Natural killer cell (primary cell): Measurements from ENCODE around the gene CRTAP. TPM values are rescaled to one million over a fixed set of nuclear protein-coding genes. Genes with fewer than 3 reads are reported as not detected.

Experiments
- ATAC-seq, 3 donors: fragments of 150-1000 bp in 2 of 3; fragments of 200-7000 bp in 1 of 3; cut with Tn5 transposase; 1 replicate in 1 of 3; 2 replicates in 2 of 3; pipeline ENCODE4 v1.10.0; 2021; ENCODE audit warnings: mild to moderate bottlenecking in 2 of 3, moderate library complexity in 2 of 3
- DNase-seq, 2 donors: peaks; one replicate each; pipeline versions ENCODE4 v3.0.0 to v3.0.0-alpha.2; 2013 to 2021; ENCODE audit warnings: mixed read lengths in 1 of 2
- H3K27ac ChIP-seq: one replicate; pipeline ENCODE4 v1.5.1; 2013; ENCODE audit warnings: mild to moderate bottlenecking, low read length
- H3K27me3 ChIP-seq: one replicate; pipeline ENCODE4 v1.6.1; 2013; ENCODE audit warnings: low read length; ENCODE audit not compliant: control insufficient read depth, insufficient read depth
- H3K36me3 ChIP-seq: one replicate; pipeline ENCODE4 v1.6.1; 2013; ENCODE audit warnings: low read length; ENCODE audit not compliant: control insufficient read depth, insufficient read depth
- H3K4me1 ChIP-seq: one replicate; pipeline ENCODE4 v1.6.1; 2013; ENCODE audit warnings: low read length; ENCODE audit not compliant: control insufficient read depth, insufficient read depth
- H3K4me3 ChIP-seq: one replicate; pipeline ENCODE4 v1.5.1; 2013; ENCODE audit warnings: low read length
- H3K9me3 ChIP-seq: one replicate; pipeline ENCODE4 v1.6.1; 2013; ENCODE audit warnings: low read length; ENCODE audit not compliant: control insufficient read depth, insufficient read depth
- H3K27ac Mint-ChIP-seq, 2 donors: one replicate each; pipeline ENCODE4 v1.8.0; 2022; ENCODE audit warnings: mild to moderate bottlenecking in 2 of 2, mixed read lengths in 2 of 2, moderate library complexity in 1 of 2
- H3K27me3 Mint-ChIP-seq, 2 donors: one replicate each; pipeline ENCODE4 v1.8.0; 2022; ENCODE audit warnings: low read depth in 2 of 2, mixed read lengths in 2 of 2
- H3K36me3 Mint-ChIP-seq: one replicate; pipeline ENCODE4 v1.8.0; 2022; ENCODE audit warnings: mixed read lengths
- H3K4me1 Mint-ChIP-seq, 2 donors: one replicate each; pipeline ENCODE4 v1.8.0; 2022; ENCODE audit warnings: mixed read lengths in 2 of 2
- H3K4me3 Mint-ChIP-seq: one replicate; pipeline ENCODE4 v1.8.0; 2022; ENCODE audit warnings: mild to moderate bottlenecking, moderate library complexity, mixed read lengths
- H3K9me3 Mint-ChIP-seq, 2 donors: one replicate each; pipeline ENCODE4 v1.8.0; 2022; ENCODE audit warnings: mixed read lengths in 2 of 2
- WGBS: methylation state at CpG from one replicate; pipeline ENCODE4 v1.1.7; 2013; ENCODE audit warnings: missing lambda C conversion rate; ENCODE audit not compliant: insufficient coverage; 5-methylcytosine and 5-hydroxymethylcytosine counted together
- intact Hi-C: fragments of 100-400 bp; cut with micrococcal nuclease; formaldehyde crosslinking; loops from one replicate; pipeline ENCODE4 v1.14.2; 2022
- total RNA-seq, 4 donors: library from RNA; stranded (reverse); fragments of 120-200 nt in 1 of 4; gene quantifications; one replicate each; pipeline versions ENCODE4 v1.2.3 to v1.2.4, GENCODE V29; 2013 to 2022
- TF ChIP-seq, protein P1 (sequence below): fragments of 200-600 bp; IDR thresholded peaks from one replicate; pipeline ENCODE4 v1.8.0; 2022; ENCODE audit warnings: antibody characterized with exemption

The CRTAP gene
- total RNA-seq, 3 donors from 2014 or later (not counting 1 experiment from before 2014, with no cell fraction given) = 32.4 to 38.2 (median 37.9) TPM

DNA sequence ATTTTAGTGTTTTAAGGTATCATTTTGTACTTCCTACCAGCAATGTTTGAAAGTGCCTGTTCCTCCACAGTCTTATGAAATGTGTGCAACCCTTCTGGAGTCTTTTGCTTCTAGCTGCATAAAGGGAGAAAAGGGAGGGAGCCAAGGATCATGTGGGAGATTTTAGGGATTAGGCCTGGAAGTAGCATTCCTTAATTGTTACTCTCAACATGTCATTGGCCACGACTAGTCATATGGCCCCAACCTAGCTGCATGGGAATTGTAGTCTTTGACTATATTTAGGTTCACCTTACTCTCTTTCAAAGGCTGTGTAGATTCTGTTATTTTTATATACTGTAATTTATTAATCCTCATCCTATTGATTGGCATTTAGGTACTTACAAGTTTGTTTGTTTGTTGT, 14.9 kb downstream of the CRTAP start:
- no peaks in the 10 kb centered on the region for H3K4me1 ChIP-seq
- no peak overlapping the region for H3K4me3 ChIP-seq
- DNase-seq (no peak), ATAC-seq (no peak)
- Mint-ChIP-seq H3K4me3 (no peak overlapping the region), H3K27me3 (no peaks in the 10 kb centered on the region), H3K9me3 (no peaks in the 10 kb centered on the region), H3K27ac (no peak overlapping the region), H3K4me1 (peaks cover 7 to 8% of the 10 kb centered on the region in 2 donors), H3K36me3 (peaks cover 9% of the 10 kb centered on the region)
- H3K27ac ChIP-seq = no peak overlapping the region
- TF ChIP-seq, protein P1, sequence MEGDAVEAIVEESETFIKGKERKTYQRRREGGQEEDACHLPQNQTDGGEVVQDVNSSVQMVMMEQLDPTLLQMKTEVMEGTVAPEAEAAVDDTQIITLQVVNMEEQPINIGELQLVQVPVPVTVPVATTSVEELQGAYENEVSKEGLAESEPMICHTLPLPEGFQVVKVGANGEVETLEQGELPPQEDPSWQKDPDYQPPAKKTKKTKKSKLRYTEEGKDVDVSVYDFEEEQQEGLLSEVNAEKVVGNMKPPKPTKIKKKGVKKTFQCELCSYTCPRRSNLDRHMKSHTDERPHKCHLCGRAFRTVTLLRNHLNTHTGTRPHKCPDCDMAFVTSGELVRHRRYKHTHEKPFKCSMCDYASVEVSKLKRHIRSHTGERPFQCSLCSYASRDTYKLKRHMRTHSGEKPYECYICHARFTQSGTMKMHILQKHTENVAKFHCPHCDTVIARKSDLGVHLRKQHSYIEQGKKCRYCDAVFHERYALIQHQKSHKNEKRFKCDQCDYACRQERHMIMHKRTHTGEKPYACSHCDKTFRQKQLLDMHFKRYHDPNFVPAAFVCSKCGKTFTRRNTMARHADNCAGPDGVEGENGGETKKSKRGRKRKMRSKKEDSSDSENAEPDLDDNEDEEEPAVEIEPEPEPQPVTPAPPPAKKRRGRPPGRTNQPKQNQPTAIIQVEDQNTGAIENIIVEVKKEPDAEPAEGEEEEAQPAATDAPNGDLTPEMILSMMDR = no peak
- no CpG with 5 or more reads among the region's 1 CpG for WGBS
- intact Hi-C loops = no loop called here
- H3K36me3 ChIP-seq = peaks cover 22% of the 10 kb centered on the region
- H3K27me3 ChIP-seq = no peaks in the 10 kb centered on the region
- H3K9me3 ChIP-seq = no peaks in the 10 kb centered on the region

DNA sequence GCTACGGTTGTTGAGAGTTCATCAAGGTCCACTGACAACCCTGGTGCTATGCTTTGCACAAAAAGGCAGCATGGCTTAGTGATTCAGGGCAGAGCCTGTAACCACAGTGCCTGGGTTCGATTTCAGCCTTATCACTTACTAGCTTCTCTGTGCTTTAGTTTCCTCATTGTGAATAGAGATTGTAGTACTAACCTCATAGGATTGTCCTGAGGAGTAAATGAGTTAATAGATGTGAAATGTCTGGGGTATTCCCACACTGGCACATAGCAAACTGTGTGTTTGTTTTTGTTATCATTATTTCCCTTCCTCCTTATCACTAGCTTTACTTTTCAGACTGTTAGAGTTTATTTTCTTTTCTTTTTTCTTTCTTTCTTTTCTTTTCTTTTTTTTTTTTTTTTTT, 16.3 kb downstream of the CRTAP start:
- WGBS = 91% methylated on average over 1 of the region's 2 CpGs
- H3K27ac ChIP-seq = no peak overlapping the region
- no peak for DNase-seq
- H3K4me1 Mint-ChIP-seq = peaks cover 7 to 8% of the 10 kb centered on the region in 2 donors
- intact Hi-C loops = loop anchor here (2.0 kb wide), 1 partner anchor 243 kb away; no protein-coding TSS in a partner anchor
- no peaks in the 10 kb centered on the region for H3K27me3 ChIP-seq
- no peaks in the 10 kb centered on the region for H3K4me1 ChIP-seq
- peaks cover 23% of the 10 kb centered on the region for H3K36me3 Mint-ChIP-seq
- H3K4me3 ChIP-seq = no peak overlapping the region
- no peaks in the 10 kb centered on the region for H3K9me3 ChIP-seq
- H3K9me3 Mint-ChIP-seq = no peaks in the 10 kb centered on the region
- H3K36me3 ChIP-seq = peaks cover 18% of the 10 kb centered on the region
- H3K27ac Mint-ChIP-seq = no peak overlapping the region
- no peak for ATAC-seq
- TF ChIP-seq, protein P1 = no peak
- H3K27me3 Mint-ChIP-seq = no peaks in the 10 kb centered on the region
- H3K4me3 Mint-ChIP-seq = no peak overlapping the region

DNA sequence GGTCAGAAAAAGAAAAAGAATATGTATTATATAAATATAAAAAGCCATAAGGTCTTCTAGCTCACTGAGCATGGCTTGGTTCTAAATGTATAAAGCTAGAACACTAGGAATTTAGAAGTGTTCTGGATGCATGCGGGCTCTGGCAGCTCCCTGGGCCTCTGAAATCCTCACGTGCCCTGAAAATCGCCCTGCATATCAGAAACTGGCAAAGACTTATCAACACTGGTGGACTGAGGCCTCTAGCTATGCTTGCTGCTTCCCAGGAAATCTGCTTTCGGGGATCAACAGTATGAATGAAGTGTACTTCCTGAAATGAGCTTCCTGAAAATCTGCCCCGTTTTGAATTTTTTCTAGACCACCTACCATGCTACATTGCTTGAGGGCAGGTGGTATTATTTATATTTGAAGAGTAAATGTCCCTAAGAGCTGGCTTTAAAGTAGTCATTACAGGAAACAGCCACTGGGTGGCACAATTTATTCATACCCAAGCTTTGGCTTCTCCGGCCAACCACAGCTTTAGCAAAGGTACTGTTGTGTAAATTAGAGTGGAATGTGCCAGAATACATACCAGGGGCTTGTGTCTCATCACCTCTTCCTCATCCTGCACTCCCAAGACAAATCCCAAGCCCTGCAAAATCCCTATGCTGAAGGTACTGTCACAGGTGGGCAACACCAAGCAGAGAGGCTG, 17.7 kb downstream of the CRTAP start:
- Histone ChIP-seq H3K9me3 (no peaks in the 10 kb centered on the region), H3K27me3 (no peaks in the 10 kb centered on the region), H3K4me3 (no peak overlapping the region), H3K36me3 (peaks cover 22% of the 10 kb centered on the region), H3K27ac (no peak overlapping the region), H3K4me1 (no peaks in the 10 kb centered on the region)
- no peak overlapping the region for H3K27ac Mint-ChIP-seq
- peaks cover 7 to 12% of the 10 kb centered on the region in 2 donors for H3K4me1 Mint-ChIP-seq
- ATAC-seq (peak; percentile 59 to 81 (median 80)), DNase-seq (peak in 1 of 2 donors; percentile 69)
- H3K4me3 Mint-ChIP-seq = no peak overlapping the region
- WGBS = 51% methylated on average over 5 of the region's 6 CpGs
- no peaks in the 10 kb centered on the region for H3K27me3 Mint-ChIP-seq
- TF ChIP-seq, protein P1 = peak; percentile 71
- intact Hi-C loops = loop anchor here (1.0 to 2.0 kb wide), 2 partner anchors 241 to 656 kb away; no protein-coding TSS in a partner anchor
- peaks cover 27% of the 10 kb centered on the region for H3K36me3 Mint-ChIP-seq
- H3K9me3 Mint-ChIP-seq = no peaks in the 10 kb centered on the region

DNA sequence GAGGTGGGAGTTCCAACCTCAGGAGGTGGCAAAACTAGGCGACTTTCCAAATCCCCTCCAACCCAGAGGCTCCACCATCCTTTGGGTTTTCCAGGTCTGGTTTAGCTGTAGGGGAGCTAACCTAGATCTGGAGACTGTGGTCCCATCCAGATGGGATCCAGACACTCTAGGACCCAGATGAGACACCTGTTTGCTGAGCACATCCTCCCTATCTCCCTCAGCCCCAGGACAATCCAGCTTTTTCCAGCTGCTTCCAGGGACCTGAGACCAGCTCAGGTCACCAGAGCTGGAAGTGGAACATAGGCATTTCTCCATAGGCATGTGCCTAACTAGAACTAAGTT, 18.2 kb downstream of the CRTAP start:
- no CpG with 5 or more reads among the region's 1 CpG for WGBS

More for the DNA sequence above, 18.2 kb downstream of the CRTAP start:
- H3K27ac ChIP-seq = no peak overlapping the region
- intact Hi-C loops = no loop called here
- Mint-ChIP-seq H3K9me3 (no peaks in the 10 kb centered on the region), H3K4me1 (peaks cover 7 to 13% of the 10 kb centered on the region in 2 donors), H3K4me3 (no peak overlapping the region), H3K36me3 (peaks cover 25% of the 10 kb centered on the region), H3K27me3 (no peaks in the 10 kb centered on the region), H3K27ac (no peak overlapping the region)
- H3K4me1 ChIP-seq = no peaks in the 10 kb centered on the region
- H3K27me3 ChIP-seq = no peaks in the 10 kb centered on the region
- no peak overlapping the region for H3K4me3 ChIP-seq
- ATAC-seq = no peak
- H3K36me3 ChIP-seq = peaks cover 22% of the 10 kb centered on the region
- no peak for DNase-seq
- no peaks in the 10 kb centered on the region for H3K9me3 ChIP-seq
- TF ChIP-seq, protein P1 = no peak
